ENCODE data around the gene MS4A10.

- TF ChIP-seq CTCF (IDR thresholded peaks at IDR 0.05), result no peak
- TF ChIP-seq POLR2A (IDR thresholded peaks at IDR 0.05), result no peak
- no peak for TF ChIP-seq EP300 (IDR thresholded peaks at IDR 0.05)
Observed at GRCh38 chr11:60825118-60825517, 40.0 kb downstream of the MS4A10 start.
